Spleen (tissue), 7 donors: Measurements from ENCODE around the gene PHLDA2.

Experiments
- POLR2A ChIP-seq, 3 donors: fragments of 450-650 bp; IDR thresholded peaks; one replicate each; pipeline ENCODE4 v1.5.1; 2017; ENCODE audit warnings: antibody characterized with exemption in 3 of 3, mild to moderate bottlenecking in 1 of 3
- POLR2AphosphoS5 ChIP-seq, 3 donors: sonication (generic); formaldehyde crosslinking; IDR thresholded peaks; one replicate each; pipeline ENCODE4 v1.5.1; 2017; ENCODE audit warnings: antibody characterized with exemption in 3 of 3
- TF ChIP-seq, protein P1 (sequence below), 11 experiments: fragments of 200-600 bp in 7 of 11; fragments of 450-650 bp in 4 of 11; sonication (generic) in 4 of 11; IDR thresholded peaks in 8 of 11; conservative IDR thresholded peaks in 3 of 11; 1 replicate in 7 of 11; 2 replicates in 4 of 11; pipeline versions ENCODE4 v1.4.0 to v1.8.0; 2016 to 2021; ENCODE audit warnings: antibody characterized with exemption in 11 of 11, inconsistent platforms in 4 of 11, mild to moderate bottlenecking in 1 of 11
- donor health status: DM: no; HTN: no; CAD: no; lungs with moderate emphysema.
- donor health status: DM: no; HTN: no; CAD: no.
- donor health status: DM: no; HTN: no; CAD: no.

DNA sequence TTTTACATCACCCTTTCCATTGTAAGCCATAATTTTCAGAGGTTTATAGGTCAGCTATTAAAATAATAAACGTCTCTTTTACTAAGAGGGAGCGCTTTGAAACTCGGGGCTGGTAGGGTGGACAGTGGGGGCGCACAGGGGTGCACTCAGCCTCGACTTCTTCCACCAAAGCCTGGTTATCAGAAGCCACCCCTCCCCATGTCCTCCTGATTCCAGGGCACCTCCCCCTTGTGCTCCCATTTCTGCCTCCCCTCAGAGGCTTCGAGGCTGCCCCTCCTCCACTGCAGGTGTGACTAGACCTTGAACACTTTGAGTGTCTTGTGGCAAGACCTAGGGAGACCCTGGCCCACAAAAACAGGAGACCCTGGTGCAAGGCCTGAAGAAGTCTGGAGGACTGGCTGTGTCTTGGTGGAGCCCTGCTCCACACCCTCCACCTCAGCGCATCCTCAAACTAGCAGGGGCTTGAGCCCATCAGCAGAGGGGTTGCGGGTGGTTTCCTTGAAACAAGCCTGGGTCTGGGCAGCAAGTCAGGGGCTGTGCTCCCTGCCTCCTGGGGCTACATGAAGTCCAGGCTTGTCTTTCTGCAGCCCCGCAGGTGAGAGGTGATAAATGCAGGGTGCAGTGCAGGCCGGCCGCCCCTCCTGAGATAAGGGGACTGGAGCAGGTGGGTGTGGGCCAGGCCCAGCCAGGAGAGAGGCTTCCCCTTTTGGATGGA lies 46.7 kb downstream of the PHLDA2 start:
- TF ChIP-seq POLR2A (IDR thresholded peaks at IDR 0.05): no peak
- TF ChIP-seq, protein P1, sequence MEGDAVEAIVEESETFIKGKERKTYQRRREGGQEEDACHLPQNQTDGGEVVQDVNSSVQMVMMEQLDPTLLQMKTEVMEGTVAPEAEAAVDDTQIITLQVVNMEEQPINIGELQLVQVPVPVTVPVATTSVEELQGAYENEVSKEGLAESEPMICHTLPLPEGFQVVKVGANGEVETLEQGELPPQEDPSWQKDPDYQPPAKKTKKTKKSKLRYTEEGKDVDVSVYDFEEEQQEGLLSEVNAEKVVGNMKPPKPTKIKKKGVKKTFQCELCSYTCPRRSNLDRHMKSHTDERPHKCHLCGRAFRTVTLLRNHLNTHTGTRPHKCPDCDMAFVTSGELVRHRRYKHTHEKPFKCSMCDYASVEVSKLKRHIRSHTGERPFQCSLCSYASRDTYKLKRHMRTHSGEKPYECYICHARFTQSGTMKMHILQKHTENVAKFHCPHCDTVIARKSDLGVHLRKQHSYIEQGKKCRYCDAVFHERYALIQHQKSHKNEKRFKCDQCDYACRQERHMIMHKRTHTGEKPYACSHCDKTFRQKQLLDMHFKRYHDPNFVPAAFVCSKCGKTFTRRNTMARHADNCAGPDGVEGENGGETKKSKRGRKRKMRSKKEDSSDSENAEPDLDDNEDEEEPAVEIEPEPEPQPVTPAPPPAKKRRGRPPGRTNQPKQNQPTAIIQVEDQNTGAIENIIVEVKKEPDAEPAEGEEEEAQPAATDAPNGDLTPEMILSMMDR (IDR thresholded peaks at IDR 0.05 in 8 of 11, conservative IDR thresholded peaks at IDR 0.05 in 3 of 11): no peak
- TF ChIP-seq POLR2AphosphoS5 (IDR thresholded peaks at IDR 0.05): no peak
